Left colon (tissue), 2 donors: Measurements from ENCODE around the gene HOOK2. TPM values are rescaled to one million over a fixed set of nuclear protein-coding genes. Genes with fewer than 3 reads are reported as not detected.
A peak's percentile ranks its signal among the peaks of the same experiment; 100 is the strongest.

Experiments
- ATAC-seq: fragments of 200-7000 bp; cut with Tn5 transposase; one replicate; pipeline ENCODE4 v1.9.1; 2020; ENCODE audit warnings: mild to moderate bottlenecking, moderate library complexity
- DNase-seq, 2 donors: peaks; one replicate each; pipeline ENCODE4 v3.0.0-alpha.2; 2020
- intact Hi-C, 2 donors: fragments of 100-400 bp; cut with DNase I in 1 of 2; cut with micrococcal nuclease in 1 of 2; formaldehyde crosslinking; loops; one replicate each; pipeline versions ENCODE4 v1.11.2 to v1.14.0; 2022; cut with DNase I, micrococcal nuclease
- total RNA-seq, 2 donors: library from RNA; stranded (reverse); fragmentation: NEBNext Ultra II Directional; extraction: Animal tissue kit (Norgen Biotek cat#: 25700); gene quantifications; one replicate each; pipeline ENCODE4 v1.2.1, GENCODE V29; 2021
- donor health status: DM: no; HTN: no; CAD: no.
- donor health status: DM: yes; HTN: yes; CAD: no.

Gene HOOK2
- total RNA-seq, 2 donors from 2014 or later, result 58.3 to 83.1 TPM

GRCh38 chr19:12796146-12797071, 21.1 kb upstream of the HOOK2 start:
- ATAC-seq, result peak; percentile 39
- intact Hi-C loops, result loop anchor here in 1 of 2 donors (5.0 kb wide), 1 partner anchor 34 kb away; no protein-coding TSS in a partner anchor
- peak; percentile 74 to 83 for DNase-seq

GRCh38 chr19:12794971-12795381, 19.6 kb upstream of the HOOK2 start:
- ATAC-seq, result no peak
- intact Hi-C loops, result loop anchor here in 1 of 2 donors (5.0 kb wide), 1 partner anchor 33 kb away; no protein-coding TSS in a partner anchor
- DNase-seq, result no peak

- DNase-seq (no peak), ATAC-seq (no peak)
- intact Hi-C loops, result no loop called here
Measured at GRCh38 chr19:12794196-12794941, 19.0 kb upstream of the HOOK2 start.

- DNase-seq (peak; percentile 93), ATAC-seq (peak; percentile 35)
- intact Hi-C loops, result no loop called here
Measured at GRCh38 chr19:12793290-12794195, 18.2 kb upstream of the HOOK2 start.

- ATAC-seq (no peak), DNase-seq (peak in 1 of 2 donors; percentile 47)
- intact Hi-C loops, result no loop called here
Measured at GRCh38 chr19:12792853-12793289, 17.5 kb upstream of the HOOK2 start.

- ATAC-seq (no peak), DNase-seq (peak; percentile 76 to 84)
- intact Hi-C loops, result no loop called here
Measured at GRCh38 chr19:12792051-12792852, 16.9 kb upstream of the HOOK2 start.

- intact Hi-C loops, result no loop called here
- peak; percentile 40 for ATAC-seq
- peak; percentile 97 for DNase-seq
Measured at GRCh38 chr19:12791345-12792050, 16.1 kb upstream of the HOOK2 start, which contains the start of gene JUNB. Gene JUNB, plus strand, starts transcription at chr19:12791486. Its CDS starts 286 bp downstream, at chr19:12791772.

GRCh38 chr19:12790628-12791344, 15.4 kb upstream of the HOOK2 start:
- DNase-seq (no peak), ATAC-seq (no peak)
- intact Hi-C loops, result no loop called here

- intact Hi-C loops, result no loop called here
- peak; percentile 95 to 98 for DNase-seq
- peak; percentile 44 for ATAC-seq
Measured at GRCh38 chr19:12789904-12790619, 14.7 kb upstream of the HOOK2 start.

- ATAC-seq (peak; percentile 32), DNase-seq (peak; percentile 76 to 84)
- intact Hi-C loops, result no loop called here
Measured at GRCh38 chr19:12789098-12789903, 13.9 kb upstream of the HOOK2 start.

GRCh38 chr19:12788682-12789097, 13.3 kb upstream of the HOOK2 start:
- ATAC-seq, result peak; percentile 12

GRCh38 chr19:12788042-12788681, 12.8 kb upstream of the HOOK2 start:
- intact Hi-C loops, result no loop called here
- no peak for ATAC-seq
- peak in 1 of 2 donors; percentile 3 for DNase-seq

More at GRCh38 chr19:12788682-12789097, 13.3 kb upstream of the HOOK2 start:
- peak; percentile 91 to 92 for DNase-seq
- intact Hi-C loops, result no loop called here

GRCh38 chr19:12787458-12787857, 12.1 kb upstream of the HOOK2 start:
- ATAC-seq, result no peak
- peak in 1 of 2 donors; percentile 13 for DNase-seq
- intact Hi-C loops, result no loop called here

- DNase-seq (no peak), ATAC-seq (no peak)
- intact Hi-C loops, result no loop called here
Measured at GRCh38 chr19:12786952-12787351, 11.6 kb upstream of the HOOK2 start.
